Psoas muscle (tissue), 8 donors: ENCODE data around the gene NIFK. TPM values are rescaled to one million over a fixed set of nuclear protein-coding genes. Genes with fewer than 3 reads are reported as not detected.
"Not testable (repeated sequence)": the region's sequence is repeated elsewhere in the genome, so short reads cannot be mapped to it uniquely, and the experiment has no call there.

Experiments used
- ATAC-seq, 4 donors: fragments of 200-7000 bp; cut with Tn5 transposase; one replicate each; pipeline ENCODE4 v1.9.1; 2020; ENCODE audit warnings: moderate library complexity in 3 of 4, mild to moderate bottlenecking in 2 of 4
- DNase-seq, 2 donors: peaks; one replicate each; pipeline ENCODE4 v3.0.0-alpha.2; 2020
- H3K27ac ChIP-seq: fragments of 200-600 bp; one replicate; pipeline ENCODE4 v1.8.0; 2022
- H3K27me3 ChIP-seq, 3 donors: fragments of 200-600 bp in 1 of 3; one replicate each; pipeline versions ENCODE4 v1.6.1 to v1.8.0; 2013 to 2022; ENCODE audit warnings: low read length in 2 of 3, mild to moderate bottlenecking in 2 of 3, moderate library complexity in 1 of 3; ENCODE audit not compliant: insufficient read depth in 3 of 3
- H3K36me3 ChIP-seq, 2 donors: fragments of 200-600 bp in 1 of 2; one replicate each; pipeline versions ENCODE4 v1.6.1 to v1.8.0; 2013 to 2022; ENCODE audit warnings: low read depth in 1 of 2, mild to moderate bottlenecking in 1 of 2, moderate library complexity in 1 of 2; ENCODE audit not compliant: insufficient read depth in 1 of 2
- H3K4me1 ChIP-seq: fragments of 200-600 bp; one replicate; pipeline ENCODE4 v1.8.0; 2022
- H3K4me3 ChIP-seq: fragments of 200-600 bp; one replicate; pipeline ENCODE4 v1.8.0; 2022; ENCODE audit warnings: mild to moderate bottlenecking
- H3K9me3 ChIP-seq: fragments of 200-600 bp; one replicate; pipeline ENCODE4 v1.8.0; 2022
- CTCF ChIP-seq: fragments of 200-600 bp; IDR thresholded peaks from one replicate; pipeline ENCODE4 v1.8.0; 2022; ENCODE audit warnings: antibody characterized with exemption
- WGBS, 3 donors: extraction: QIAGEN DNeasy Blood & Tissue Kit; methylation state at CpG; one replicate each; pipeline versions ENCODE4 v1.1.6 to v1.1.7; 2013; 5-methylcytosine and 5-hydroxymethylcytosine counted together
- intact Hi-C, 2 donors: fragments of 100-400 bp; cut with DNase I; formaldehyde crosslinking; loops; one replicate each; pipeline versions ENCODE4 v1.11.0 to v1.14.2; 2022
- polyA plus RNA-seq, 3 donors: library from polyadenylated mRNA; stranded (reverse); fragments of 200-250 nt; gene quantifications; one replicate each; pipeline ENCODE4 v1.2.3, GENCODE V29; 2013
- total RNA-seq, 4 donors: library from RNA; stranded (reverse); fragmentation: NEBNext Ultra II Directional in 2 of 4; extraction: Animal tissue kit (Norgen Biotek cat#: 25700) in 2 of 4; gene quantifications; one replicate each; pipeline versions ENCODE4 v1.2.1 to v1.2.4, GENCODE V29; 2021 to 2023
- donor health status: healthy with polysubstance abuse.
- donor health status: DM: no; HTN: no; CAD: no; lungs with moderate emphysema.
- donor health status: Bipolar disorder and iron deficiency.
- donor health status: healthy.
- donor health status: DM: yes; HTN: yes; CAD: no.
- donor health status: DM: no; HTN: no; CAD: no.
- donor health status: DM: no; HTN: no; CAD: no.
- donor health status: DM: yes; HTN: yes; CAD: no.

NIFK gene
- total and polyA plus RNA-seq, 7 donors, result 46.5 to 116 (median 49.2) TPM

GRCh38 chr2:121736140-121736461 lies 574 bp downstream of the NIFK start:
- H3K9me3 ChIP-seq, result no peaks in the 10 kb centered on the region
- intact Hi-C loops, result loop anchor here in 1 of 2 donors (5.0 kb wide), 1 partner anchor 204 kb away; the partner anchor contains the start of gene RNU4ATAC
- peaks cover 4% of the 10 kb centered on the region for H3K4me1 ChIP-seq

GRCh38 chr2:121735518-121736074 lies 1.1 kb downstream of the NIFK start:
- Histone ChIP-seq H3K36me3 (peaks cover 0 to 47% of the 10 kb centered on the region in 2 donors), H3K9me3 (no peaks in the 10 kb centered on the region), H3K27ac (peak overlapping the region; percentile 95), H3K27me3 (no peaks in the 10 kb centered on the region), H3K4me3 (peak overlapping the region; percentile 99), H3K4me1 (peaks cover 4% of the 10 kb centered on the region)
- ATAC-seq (no peak), DNase-seq (no peak)
- intact Hi-C loops, result loop anchor here in 1 of 2 donors (5.0 kb wide), 1 partner anchor 203 kb away; the partner anchor contains the start of gene RNU4ATAC
- no peak for TF ChIP-seq CTCF
- WGBS, 3 donors, result 37% methylated on average over 10 of the region's 10 CpGs

More at GRCh38 chr2:121736140-121736461, 574 bp downstream of the NIFK start:
- peaks cover 0 to 42% of the 10 kb centered on the region in 2 donors for H3K36me3 ChIP-seq
- no peak for TF ChIP-seq CTCF
- ATAC-seq (no peak), DNase-seq (no peak)
- no peaks in the 10 kb centered on the region for H3K27me3 ChIP-seq
- peak overlapping the region; percentile 99 for H3K4me3 ChIP-seq
- WGBS, 3 donors, result 0 to 1% (median 0%) methylated on average over 8 of the region's 8 CpGs
- H3K27ac ChIP-seq, result peak overlapping the region; percentile 95

GRCh38 chr2:121734544-121734943 lies 2.1 kb downstream of the NIFK start:
- H3K9me3 ChIP-seq, H3K4me1 ChIP-seq, H3K4me3 ChIP-seq, H3K27ac ChIP-seq, intact Hi-C loops, DNase-seq, H3K27me3 ChIP-seq, ATAC-seq: not testable (repeated sequence)
- WGBS, 3 donors, result 90 to 96% (median 93%) methylated on average over 11 of the region's 11 CpGs
- H3K36me3 ChIP-seq, result peaks cover 0 to 57% of the 10 kb centered on the region in 2 donors

GRCh38 chr2:121731366-121731765 lies 5.3 kb downstream of the NIFK start:
- 71 to 85% (median 74%) methylated on average over 6 of the region's 6 CpGs for WGBS, 3 donors
- intact Hi-C loops, result no loop called here
- ATAC-seq (peak in 1 of 4 donors; percentile 18), DNase-seq (no peak)
- no peak overlapping the region for H3K27ac ChIP-seq
- TF ChIP-seq CTCF, result no peak
- no peak overlapping the region for H3K4me3 ChIP-seq
- H3K36me3 ChIP-seq, result peaks cover 4 to 89% of the 10 kb centered on the region in 2 donors
- peaks cover 4% of the 10 kb centered on the region for H3K4me1 ChIP-seq
- H3K27me3 ChIP-seq, result no peaks in the 10 kb centered on the region
- no peaks in the 10 kb centered on the region for H3K9me3 ChIP-seq

GRCh38 chr2:121727950-121728349 lies 8.7 kb downstream of the NIFK start:
- Histone ChIP-seq H3K27ac (no peak overlapping the region), H3K27me3 (no peaks in the 10 kb centered on the region), H3K9me3 (no peaks in the 10 kb centered on the region), H3K4me1 (peaks cover 7% of the 10 kb centered on the region), H3K4me3 (no peak overlapping the region), H3K36me3 (peaks cover 4 to 75% of the 10 kb centered on the region in 2 donors)
- intact Hi-C loops, result no loop called here
- DNase-seq (no peak), ATAC-seq (no peak)
- no peak for TF ChIP-seq CTCF
